Hepatocyte (in vitro differentiated cells): ENCODE measurements around the gene CSNK2B.

Experiments
- EZH2 ChIP-seq: fragments of 200-600 bp; sonication (generic); IDR thresholded peaks from 2 replicates; pipeline ENCODE4 v1.6.1; 2016; ENCODE audit warnings: antibody characterized with exemption, mild to moderate bottlenecking, borderline replicate concordance
- EZH2phosphoT487 ChIP-seq: fragments of 200-600 bp; sonication (generic); IDR thresholded peaks from one replicate; pipeline ENCODE4 v1.6.1; 2018; ENCODE audit warnings: antibody characterized with exemption, mild to moderate bottlenecking, low read depth, moderate library complexity; ENCODE audit not compliant: unreplicated experiment, severe bottlenecking
- TF ChIP-seq, protein P1 (sequence below): fragments of 200-600 bp; sonication (generic); IDR thresholded peaks from 2 replicates; pipeline ENCODE4 v1.5.1; 2016; ENCODE audit warnings: antibody characterized with exemption, mild to moderate bottlenecking; ENCODE audit not compliant: poor library complexity

DNA sequence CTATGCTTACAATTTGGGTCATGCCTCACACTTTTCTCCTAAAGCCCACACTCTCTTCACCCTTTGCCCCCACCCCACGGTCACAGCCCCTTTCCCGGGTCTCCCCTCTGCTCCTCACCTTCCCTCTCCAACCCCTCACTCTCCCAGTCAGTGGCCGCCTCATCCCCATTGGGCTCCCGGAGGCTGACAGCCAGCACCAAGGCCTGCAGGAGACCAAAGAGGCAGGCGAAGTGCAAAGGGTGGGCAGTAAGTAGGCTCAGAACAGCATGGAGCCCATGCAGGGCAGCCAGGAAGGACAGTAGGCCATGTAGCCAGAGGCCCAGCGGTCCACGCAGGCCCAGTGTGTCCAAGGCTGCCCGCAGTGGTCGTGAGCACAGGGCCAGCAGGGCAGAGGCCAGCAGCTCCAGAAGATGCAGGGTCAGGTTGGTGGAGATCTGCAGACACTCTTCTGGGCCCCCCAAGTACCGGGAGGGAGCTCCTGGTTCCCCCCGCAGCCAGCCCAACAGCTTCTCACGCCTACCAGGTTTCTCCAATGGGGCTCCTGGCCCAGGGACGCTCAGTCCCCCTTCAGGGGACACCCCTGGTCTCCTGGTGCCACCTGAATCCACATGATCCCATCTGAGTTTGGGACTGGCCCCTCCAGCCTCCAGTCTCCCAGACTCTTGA is 6.8 kb upstream of the CSNK2B start:
- TF ChIP-seq, protein P1, sequence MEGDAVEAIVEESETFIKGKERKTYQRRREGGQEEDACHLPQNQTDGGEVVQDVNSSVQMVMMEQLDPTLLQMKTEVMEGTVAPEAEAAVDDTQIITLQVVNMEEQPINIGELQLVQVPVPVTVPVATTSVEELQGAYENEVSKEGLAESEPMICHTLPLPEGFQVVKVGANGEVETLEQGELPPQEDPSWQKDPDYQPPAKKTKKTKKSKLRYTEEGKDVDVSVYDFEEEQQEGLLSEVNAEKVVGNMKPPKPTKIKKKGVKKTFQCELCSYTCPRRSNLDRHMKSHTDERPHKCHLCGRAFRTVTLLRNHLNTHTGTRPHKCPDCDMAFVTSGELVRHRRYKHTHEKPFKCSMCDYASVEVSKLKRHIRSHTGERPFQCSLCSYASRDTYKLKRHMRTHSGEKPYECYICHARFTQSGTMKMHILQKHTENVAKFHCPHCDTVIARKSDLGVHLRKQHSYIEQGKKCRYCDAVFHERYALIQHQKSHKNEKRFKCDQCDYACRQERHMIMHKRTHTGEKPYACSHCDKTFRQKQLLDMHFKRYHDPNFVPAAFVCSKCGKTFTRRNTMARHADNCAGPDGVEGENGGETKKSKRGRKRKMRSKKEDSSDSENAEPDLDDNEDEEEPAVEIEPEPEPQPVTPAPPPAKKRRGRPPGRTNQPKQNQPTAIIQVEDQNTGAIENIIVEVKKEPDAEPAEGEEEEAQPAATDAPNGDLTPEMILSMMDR, result no peak
- TF ChIP-seq EZH2 (no peak), EZH2phosphoT487 (no peak)
